NCI-H1092 treated with DMSO at 0.1 percent for 48 hours (cell line): ENCODE data around the gene CDKN3.
"Not testable (repeated sequence)": the region's sequence is repeated elsewhere in the genome, so short reads cannot be mapped to it uniquely, and the experiment has no call there.

ENCODE experiments used
- DNase-seq: peaks from one replicate; lab custom pipeline; 2025; lab: John Stamatoyannopoulos, UW

The CDKN3 gene

GRCh38 chr14:54424479-54424901 lies 27.7 kb downstream of the CDKN3 start:
- peak; percentile 63 for DNase-seq

GRCh38 chr14:54425068-54425467 lies 28.3 kb downstream of the CDKN3 start:
- no peak for DNase-seq

GRCh38 chr14:54425537-54426274 lies 28.9 kb downstream of the CDKN3 start:
- DNase-seq, result no peak

- no peak for DNase-seq
These were observed 31.1 kb downstream of the CDKN3 start for GRCh38 chr14:54427871-54428270.

- no peak for DNase-seq
These were observed 31.7 kb downstream of the CDKN3 start for GRCh38 chr14:54428527-54428926.

GRCh38 chr14:54435500-54435981 lies 38.7 kb downstream of the CDKN3 start:
- DNase-seq, result no peak

GRCh38 chr14:54437954-54438353 lies 41.1 kb downstream of the CDKN3 start:
- DNase-seq, result not testable (repeated sequence)

GRCh38 chr14:54438703-54439102 lies 41.9 kb downstream of the CDKN3 start:
- no peak for DNase-seq

GRCh38 chr14:54440037-54440436 lies 43.2 kb downstream of the CDKN3 start:
- no peak for DNase-seq

- DNase-seq, result no peak
These were observed 43.7 kb downstream of the CDKN3 start for GRCh38 chr14:54440476-54440872.

- peak; percentile 96 for DNase-seq
These were observed 44.4 kb downstream of the CDKN3 start, which contains the start of gene CNIH1 for GRCh38 chr14:54440873-54441868. Gene CNIH1, minus strand, starts transcription at chr14:54441374. Its CDS starts 47 bp downstream, at chr14:54441327.

GRCh38 chr14:54442961-54443360 lies 46.2 kb downstream of the CDKN3 start:
- DNase-seq, result not testable (repeated sequence)

GRCh38 chr14:54443981-54444380 lies 47.2 kb downstream of the CDKN3 start:
- no peak for DNase-seq

- no peak for DNase-seq
These were observed 47.9 kb downstream of the CDKN3 start for GRCh38 chr14:54444681-54445080.

GRCh38 chr14:54446161-54446693 lies 49.4 kb downstream of the CDKN3 start:
- DNase-seq, result peak; percentile 94

- no peak for DNase-seq
These were observed 50.5 kb downstream of the CDKN3 start for GRCh38 chr14:54447231-54447692.

- DNase-seq, result no peak
These were observed 53.7 kb downstream of the CDKN3 start for GRCh38 chr14:54450535-54450934.

GRCh38 chr14:54451121-54451601 lies 54.4 kb downstream of the CDKN3 start:
- DNase-seq, result no peak

GRCh38 chr14:54451961-54452360 lies 55.2 kb downstream of the CDKN3 start:
- DNase-seq, result no peak

GRCh38 chr14:54453252-54453651 lies 56.4 kb downstream of the CDKN3 start:
- no peak for DNase-seq

GRCh38 chr14:54453990-54454389 lies 57.2 kb downstream of the CDKN3 start:
- DNase-seq, result not testable (repeated sequence)

- DNase-seq, result no peak
These were observed 58.6 kb downstream of the CDKN3 start for GRCh38 chr14:54455363-54455762.
